NT2/D1 (cell line): ENCODE results near the gene G6PD.

Experiments used
- SUZ12 ChIP-seq: IDR thresholded peaks from 2 replicates; pipeline ENCODE4 v1.6.1; 2011; ENCODE audit not compliant: insufficient read length, insufficient read depth; ENCODE audit errors: extremely low read depth
- YY1 ChIP-seq: IDR thresholded peaks from 2 replicates; pipeline ENCODE4 v1.6.1; 2011; ENCODE audit not compliant: insufficient read length, insufficient read depth
- ZNF274 ChIP-seq: IDR thresholded peaks from 2 replicates; pipeline ENCODE4 v1.6.1; 2011; ENCODE audit warnings: mild to moderate bottlenecking, low read depth, low read length

- TF ChIP-seq YY1, result no peak
- no peak for TF ChIP-seq ZNF274
- no peak for TF ChIP-seq SUZ12
Observed at GRCh38 chrX:154508384-154508745, 38.3 kb downstream of the G6PD start.
